GM23338 (cell line): Measurements from ENCODE around the gene EP400.

ENCODE experiments used
- CREB1 ChIP-seq: fragments of 250-450 bp; sonication (Bioruptor Pico); IDR thresholded peaks from 2 replicates; pipeline ENCODE4 v1.5.0; 2020; ENCODE audit warnings: low read depth, mild to moderate bottlenecking, moderate library complexity
- CTCF ChIP-seq, 2 experiments: fragments of 200-600 bp in 1 of 2; sonication (generic) in 1 of 2; conservative IDR thresholded peaks; 2 replicates each; pipeline versions ENCODE4 v1.5.1 to v1.6.1; 2016 to 2017; ENCODE audit warnings: antibody characterized with exemption in 2 of 2, low read depth in 2 of 2, mild to moderate bottlenecking in 2 of 2, moderate library complexity in 1 of 2
- ETS1 ChIP-seq: IDR thresholded peaks from 2 replicates; pipeline ENCODE4 v1.6.1; 2016; ENCODE audit warnings: antibody characterized with exemption
- EZH2 ChIP-seq: fragments of 200-600 bp; sonication (generic); IDR thresholded peaks from one replicate; pipeline ENCODE4 v1.8.0; 2017; ENCODE audit warnings: antibody characterized with exemption, mild to moderate bottlenecking, low read depth; ENCODE audit not compliant: unreplicated experiment
- EZH2phosphoT487 ChIP-seq: fragments of 200-600 bp; sonication (generic); IDR thresholded peaks from one replicate; pipeline ENCODE4 v1.8.1; 2018; ENCODE audit warnings: antibody characterized with exemption; ENCODE audit not compliant: unreplicated experiment
- JUNB ChIP-seq: IDR thresholded peaks from one replicate; pipeline ENCODE4 v1.6.1; 2016; ENCODE audit warnings: antibody characterized with exemption; ENCODE audit not compliant: unreplicated experiment
- POLR2AphosphoS5 ChIP-seq: IDR thresholded peaks from 2 replicates; pipeline ENCODE4 v1.6.1; 2016; ENCODE audit warnings: antibody characterized with exemption, low read depth
- REST ChIP-seq: IDR thresholded peaks from one replicate; pipeline ENCODE4 v1.6.1; 2018; ENCODE audit warnings: antibody characterized with exemption; ENCODE audit not compliant: unreplicated experiment
- STAT1 ChIP-seq: IDR thresholded peaks from one replicate; pipeline ENCODE4 v1.6.1; 2016; ENCODE audit warnings: antibody characterized with exemption; ENCODE audit not compliant: unreplicated experiment
- ZNF114 ChIP-seq: fragments of 250-450 bp; sonication (Bioruptor Pico); IDR thresholded peaks from 2 replicates; pipeline ENCODE4 v1.5.0; 2020; ENCODE audit warnings: mild to moderate bottlenecking, moderate library complexity

- TF ChIP-seq CTCF (conservative IDR thresholded peaks at IDR 0.05; ENCODE audit: low read depth in 2 of 2), result no peak
- no peak for TF ChIP-seq EZH2
- no peak for TF ChIP-seq JUNB
- no peak for TF ChIP-seq ZNF114 (CRISPR knock-in tag)
- TF ChIP-seq CREB1 (CRISPR knock-in tag), result no peak
- no peak for TF ChIP-seq REST
- TF ChIP-seq POLR2AphosphoS5, result no peak
- TF ChIP-seq ETS1, result no peak
- TF ChIP-seq EZH2phosphoT487, result no peak
- no peak for TF ChIP-seq STAT1
Observed at GRCh38 chr12:132065203-132065602, 115.5 kb downstream of the EP400 start.
